ENCODE measurements around the gene AOPEP. TPM values are rescaled to one million over a fixed set of nuclear protein-coding genes. Genes with fewer than 3 reads are reported as not detected.

Gene AOPEP
- total RNA-seq, 2 donors from 2014 or later, result 81.5 to 224 TPM

- WGBS, 2 donors, result 57 to 79% methylated on average over 8 to 10 of the region's 12 CpGs
- intact Hi-C loops (cut with DNase I), result no loop called here
- DNase-seq, result no peak
- Histone ChIP-seq H3K4me3 (no peak overlapping the region), H3K27ac (peak overlapping the region in 2 of 4 donors; percentile 68 to 71), H3K27me3 (no peaks in the 10 kb centered on the region), H3K36me3 (replicated peaks in 1 of 2; ENCODE audit: insufficient read depth in 1 of 2, low read depth in 2 of 2) (no peaks in the 10 kb centered on the region), H3K4me1 (peaks cover 64% of the 10 kb centered on the region), H3K9me3 (no peaks in the 10 kb centered on the region)
- no peak for ATAC-seq
- TF ChIP-seq POLR2A (IDR thresholded peaks at IDR 0.05) (no peak), CTCF (IDR thresholded peaks at IDR 0.05) (no peak)
Observed at GRCh38 chr9:95098391-95098921, 372.0 kb downstream of the AOPEP start.

- intact Hi-C loops (cut with DNase I), result no loop called here
- Histone ChIP-seq H3K4me1 (peaks cover 67% of the 10 kb centered on the region), H3K4me3 (no peak overlapping the region), H3K27me3 (no peaks in the 10 kb centered on the region), H3K9me3 (no peaks in the 10 kb centered on the region), H3K36me3 (replicated peaks in 1 of 2; ENCODE audit: insufficient read depth in 1 of 2, low read depth in 2 of 2) (no peaks in the 10 kb centered on the region), H3K27ac (peak overlapping the region; percentile 27 to 71 (median 52))
- TF ChIP-seq POLR2A (IDR thresholded peaks at IDR 0.05), result no peak
- TF ChIP-seq CTCF (IDR thresholded peaks at IDR 0.05), result no peak
- ATAC-seq, result no peak
- no peak for DNase-seq
- WGBS, 2 donors, result 87 to 94% methylated on average over 18 to 24 of the region's 24 CpGs
Observed at GRCh38 chr9:95099321-95100070, 373.0 kb downstream of the AOPEP start.

DNA sequence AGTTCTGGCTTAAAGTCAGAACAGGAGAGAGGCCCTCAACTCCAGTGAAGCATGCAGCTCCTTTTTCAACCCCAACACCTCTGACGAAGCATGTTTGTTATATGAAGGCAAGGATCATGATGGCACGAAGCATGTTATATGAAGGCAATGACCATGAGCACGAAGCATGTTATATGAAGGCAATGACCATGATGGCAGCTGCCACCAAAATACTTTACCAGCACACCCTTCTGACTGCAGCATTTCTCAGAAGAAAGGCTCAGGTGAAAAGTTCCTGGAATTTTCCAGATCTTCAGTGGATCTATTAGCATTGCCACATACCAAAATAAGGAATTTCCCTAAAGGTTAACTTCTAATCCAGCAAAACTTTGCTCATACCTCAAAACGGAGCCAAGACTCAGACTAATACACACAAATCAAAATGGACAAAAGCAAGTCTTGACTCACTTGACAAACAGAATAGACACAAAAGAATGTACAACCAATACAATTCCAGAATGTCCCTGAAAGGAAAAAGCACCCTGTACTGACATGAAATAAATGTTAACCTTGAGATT lies 373.6 kb downstream of the AOPEP start:
- Histone ChIP-seq H3K27me3 (no peaks in the 10 kb centered on the region), H3K27ac (peak overlapping the region; percentile 27 to 71 (median 58)), H3K36me3 (replicated peaks in 1 of 2; ENCODE audit: insufficient read depth in 1 of 2, low read depth in 2 of 2) (no peaks in the 10 kb centered on the region), H3K4me1 (peaks cover 74% of the 10 kb centered on the region), H3K4me3 (no peak overlapping the region), H3K9me3 (no peaks in the 10 kb centered on the region)
- peak; percentile 13 for ATAC-seq
- WGBS, 2 donors, result 73 to 75% methylated on average over 4 of the region's 4 CpGs
- intact Hi-C loops (cut with DNase I), result no loop called here
- no peak for DNase-seq
- TF ChIP-seq CTCF (IDR thresholded peaks at IDR 0.05) (no peak), POLR2A (IDR thresholded peaks at IDR 0.05) (no peak)

- Histone ChIP-seq H3K9me3 (no peaks in the 10 kb centered on the region), H3K36me3 (replicated peaks in 1 of 2; ENCODE audit: insufficient read depth in 1 of 2, low read depth in 2 of 2) (no peaks in the 10 kb centered on the region), H3K4me1 (peaks cover 81% of the 10 kb centered on the region), H3K27me3 (no peaks in the 10 kb centered on the region), H3K27ac (peak overlapping the region in 3 of 4 donors; percentile 47 to 71 (median 68)), H3K4me3 (no peak overlapping the region)
- DNase-seq (no peak), ATAC-seq (no peak)
- 92 to 94% methylated on average over 12 of the region's 12 CpGs for WGBS, 2 donors
- intact Hi-C loops (cut with DNase I), result no loop called here
- TF ChIP-seq CTCF (IDR thresholded peaks at IDR 0.05) (no peak), POLR2A (IDR thresholded peaks at IDR 0.05) (no peak)
Observed at GRCh38 chr9:95101326-95101725, 374.8 kb downstream of the AOPEP start.
